Panc1 (cell line): ENCODE results near the gene UGT1A5. TPM values are rescaled to one million over a fixed set of nuclear protein-coding genes. Genes with fewer than 3 reads are reported as not detected.

Source experiments
- ATAC-seq: fragments of 200-7000 bp; cut with Tn5 transposase; 2 replicates; pipeline ENCODE4 v1.9.1; 2020; ENCODE audit warnings: mild to moderate bottlenecking, moderate library complexity
- BruUV-seq: library from RNA; stranded (reverse); fragments of 400-500 nt; replicated peaks from 2 replicates; lab custom pipeline; 2021; lab: Mats Ljungman, UMichigan
- CTCF ChIA-PET: fragments of 300-600 bp; sonication (Branson Sonifier 250); formaldehyde crosslinking; loops from one replicate; lab custom pipeline; 2022; ENCODE audit warnings: antibody characterized with exemption; lab: Charles Lee
- POLR2A ChIA-PET: fragments of 300-600 bp; sonication (Branson Sonifier 250); formaldehyde crosslinking; loops from one replicate; lab custom pipeline; 2022; ENCODE audit warnings: antibody characterized with exemption; lab: Charles Lee
- DNase-seq: peaks from one replicate; pipeline ENCODE4 v3.0.0-alpha.2; 2010; ENCODE audit warnings: low read depth, low spot score
- H3K27ac ChIP-seq: 2 replicates; pipeline ENCODE4 v1.5.1; 2011; ENCODE audit warnings: mild to moderate bottlenecking, low read length, inconsistent platforms
- H3K27me3 ChIP-seq: fragments of 200-500 bp; sonication (Bioruptor generic); 2 replicates; pipeline ENCODE4 v1.6.0; 2014; ENCODE audit warnings: low read length, inconsistent platforms; ENCODE audit not compliant: control insufficient read depth, insufficient read depth
- H3K36me3 ChIP-seq: fragments of 200-500 bp; sonication (Bioruptor generic); 2 replicates; pipeline ENCODE4 v1.5.1; 2014; ENCODE audit warnings: inconsistent platforms, mild to moderate bottlenecking, low read length, moderate library complexity; ENCODE audit not compliant: control insufficient read depth, insufficient read depth
- H3K4me1 ChIP-seq: 2 replicates; pipeline ENCODE4 v1.5.1; 2011; ENCODE audit warnings: inconsistent platforms, mild to moderate bottlenecking, low read length, moderate library complexity; ENCODE audit not compliant: control insufficient read depth, insufficient read depth
- H3K4me3 ChIP-seq, 2 experiments: 2 replicates each; pipeline ENCODE4 v1.5.1; 2011 to 2012; ENCODE audit warnings: low read depth in 2 of 2, low read length in 2 of 2, mild to moderate bottlenecking in 2 of 2, inconsistent platforms in 1 of 2, moderate library complexity in 1 of 2
- H3K9me3 ChIP-seq: fragments of 200-500 bp; sonication (Bioruptor generic); 2 replicates; pipeline ENCODE4 v1.5.1; 2014; ENCODE audit warnings: low read depth, mild to moderate bottlenecking, inconsistent platforms, low read length, moderate library complexity; ENCODE audit not compliant: control insufficient read depth, insufficient read depth
- CTCF ChIP-seq: fragments of 450-650 bp; IDR thresholded peaks from 2 replicates; pipeline ENCODE4 v1.5.1; 2017; ENCODE audit warnings: mild to moderate bottlenecking
- POLR2AphosphoS5 ChIP-seq: IDR thresholded peaks from 2 replicates; pipeline ENCODE4 v1.6.1; 2012; ENCODE audit warnings: mild to moderate bottlenecking, low read depth, low read length, moderate library complexity
- SIN3A ChIP-seq: IDR thresholded peaks from 2 replicates; pipeline ENCODE4 v1.6.1; 2012; ENCODE audit warnings: low read depth, mild to moderate bottlenecking, low read length, moderate library complexity, borderline replicate concordance; ENCODE audit not compliant: insufficient read depth
- TCF7L2 ChIP-seq: IDR thresholded peaks from 2 replicates; pipeline ENCODE4 v1.6.1; 2011; ENCODE audit warnings: mild to moderate bottlenecking, low read depth, low read length, inconsistent platforms
- in situ Hi-C: cut with HindIII; loops from 2 replicates; pipeline ENCODE4 v1.10.0; 2016; ENCODE audit warnings: low sequenced_read_pairs, low pct_unique_long_range_greater_than_20kb
- intact Hi-C: fragments of 100-400 bp; cut with micrococcal nuclease; formaldehyde crosslinking; loops from one replicate; pipeline ENCODE4 v1.10.0; 2022; ENCODE audit not compliant: unreplicated experiment
- total RNA-seq: library from RNA; stranded (reverse); gene quantifications from one replicate; pipeline ENCODE4 v1.2.1, GENCODE V29; 2021; ENCODE audit not compliant: unreplicated experiment
- TF ChIP-seq, protein P1 (sequence below), 2 experiments: IDR thresholded peaks; 2 replicates each; pipeline ENCODE4 v1.6.1; 2011 to 2012; ENCODE audit warnings: low read depth in 2 of 2, control low read depth in 1 of 2, low read length in 1 of 2, mild to moderate bottlenecking in 1 of 2, moderate library complexity in 1 of 2; ENCODE audit not compliant: insufficient read depth in 1 of 2

Gene UGT1A5
- total RNA-seq, 1 experiment from 2014 or later, result not detected

GRCh38 chr2:233756429-233757081 is 43.8 kb downstream of the UGT1A5 start:
- Histone ChIP-seq H3K9me3 (no peaks in the 10 kb centered on the region), H3K27ac (no peak overlapping the region), H3K36me3 (no peaks in the 10 kb centered on the region), H3K4me3 (no peak overlapping the region), H3K4me1 (no peaks in the 10 kb centered on the region), H3K27me3 (no peaks in the 10 kb centered on the region)
- in situ Hi-C loops, result no loop called here
- no peak for DNase-seq
- ChIA-PET CTCF (no interaction called here), POLR2A (no interaction called here)
- ATAC-seq, result no peak
- intact Hi-C loops, result no loop called here
- TF ChIP-seq TCF7L2 (no peak), CTCF (no peak), POLR2AphosphoS5 (no peak), SIN3A (no peak)
- TF ChIP-seq, protein P1, sequence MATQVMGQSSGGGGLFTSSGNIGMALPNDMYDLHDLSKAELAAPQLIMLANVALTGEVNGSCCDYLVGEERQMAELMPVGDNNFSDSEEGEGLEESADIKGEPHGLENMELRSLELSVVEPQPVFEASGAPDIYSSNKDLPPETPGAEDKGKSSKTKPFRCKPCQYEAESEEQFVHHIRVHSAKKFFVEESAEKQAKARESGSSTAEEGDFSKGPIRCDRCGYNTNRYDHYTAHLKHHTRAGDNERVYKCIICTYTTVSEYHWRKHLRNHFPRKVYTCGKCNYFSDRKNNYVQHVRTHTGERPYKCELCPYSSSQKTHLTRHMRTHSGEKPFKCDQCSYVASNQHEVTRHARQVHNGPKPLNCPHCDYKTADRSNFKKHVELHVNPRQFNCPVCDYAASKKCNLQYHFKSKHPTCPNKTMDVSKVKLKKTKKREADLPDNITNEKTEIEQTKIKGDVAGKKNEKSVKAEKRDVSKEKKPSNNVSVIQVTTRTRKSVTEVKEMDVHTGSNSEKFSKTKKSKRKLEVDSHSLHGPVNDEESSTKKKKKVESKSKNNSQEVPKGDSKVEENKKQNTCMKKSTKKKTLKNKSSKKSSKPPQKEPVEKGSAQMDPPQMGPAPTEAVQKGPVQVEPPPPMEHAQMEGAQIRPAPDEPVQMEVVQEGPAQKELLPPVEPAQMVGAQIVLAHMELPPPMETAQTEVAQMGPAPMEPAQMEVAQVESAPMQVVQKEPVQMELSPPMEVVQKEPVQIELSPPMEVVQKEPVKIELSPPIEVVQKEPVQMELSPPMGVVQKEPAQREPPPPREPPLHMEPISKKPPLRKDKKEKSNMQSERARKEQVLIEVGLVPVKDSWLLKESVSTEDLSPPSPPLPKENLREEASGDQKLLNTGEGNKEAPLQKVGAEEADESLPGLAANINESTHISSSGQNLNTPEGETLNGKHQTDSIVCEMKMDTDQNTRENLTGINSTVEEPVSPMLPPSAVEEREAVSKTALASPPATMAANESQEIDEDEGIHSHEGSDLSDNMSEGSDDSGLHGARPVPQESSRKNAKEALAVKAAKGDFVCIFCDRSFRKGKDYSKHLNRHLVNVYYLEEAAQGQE (IDR thresholded peaks at IDR 0.05; ENCODE audit: insufficient read depth in 1 of 2, low read depth in 2 of 2, low read length in 1 of 2), result no peak
- no TSS peak for BruUV-seq

DNA sequence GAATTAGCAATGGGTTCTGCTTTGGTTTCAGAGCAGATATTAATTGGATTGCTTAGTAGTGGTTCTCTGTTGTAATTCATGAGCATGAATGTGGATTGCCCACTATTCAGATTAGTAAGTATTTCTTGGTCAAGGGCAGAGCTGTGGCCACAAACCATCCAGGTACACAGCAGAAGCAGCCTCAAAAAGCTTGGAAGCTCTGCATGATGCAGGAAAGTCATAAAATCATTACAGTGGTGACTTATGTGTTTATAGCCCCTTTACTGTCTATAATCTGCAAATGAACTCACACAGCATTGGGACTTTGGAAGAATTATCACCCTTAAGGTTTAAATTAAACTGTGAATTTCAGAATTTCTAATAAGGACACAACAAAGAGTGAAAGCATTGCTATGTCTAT is 45.4 kb downstream of the UGT1A5 start:
- no peaks in the 10 kb centered on the region for H3K36me3 ChIP-seq
- CTCF ChIA-PET, result no interaction called here
- intact Hi-C loops, result no loop called here
- no peak for ATAC-seq
- TF ChIP-seq CTCF (no peak), TCF7L2 (no peak), POLR2AphosphoS5 (no peak), SIN3A (no peak)
- TF ChIP-seq, protein P1 (IDR thresholded peaks at IDR 0.05; ENCODE audit: insufficient read depth in 1 of 2, low read depth in 2 of 2, low read length in 1 of 2), result no peak
- H3K27ac ChIP-seq, result no peak overlapping the region
- DNase-seq, result no peak
- no peaks in the 10 kb centered on the region for H3K9me3 ChIP-seq
- peaks cover 2% of the 10 kb centered on the region; the same call in 1 of the 2 replicates for H3K27me3 ChIP-seq
- POLR2A ChIA-PET, result no interaction called here
- no peak overlapping the region for H3K4me3 ChIP-seq
- BruUV-seq, result no TSS peak
- in situ Hi-C loops, result no loop called here
- no peaks in the 10 kb centered on the region for H3K4me1 ChIP-seq
